Peyer's patch (tissue), 4 donors: ENCODE data around the gene SUPT16H.

Source experiments
- POLR2A ChIP-seq, 2 donors: fragments of 450-650 bp; IDR thresholded peaks; one replicate each; pipeline ENCODE4 v1.5.1; 2017; ENCODE audit warnings: antibody characterized with exemption in 2 of 2, mild to moderate bottlenecking in 2 of 2, moderate library complexity in 2 of 2
- TF ChIP-seq, protein P1 (sequence below), 6 experiments: fragments of 450-650 bp in 4 of 6; fragments of 200-600 bp in 2 of 6; sonication (generic) in 1 of 6; IDR thresholded peaks; one replicate each; pipeline ENCODE4 v1.5.1; 2017 to 2019; ENCODE audit warnings: antibody characterized with exemption in 6 of 6, mild to moderate bottlenecking in 3 of 6, moderate library complexity in 1 of 6

DNA sequence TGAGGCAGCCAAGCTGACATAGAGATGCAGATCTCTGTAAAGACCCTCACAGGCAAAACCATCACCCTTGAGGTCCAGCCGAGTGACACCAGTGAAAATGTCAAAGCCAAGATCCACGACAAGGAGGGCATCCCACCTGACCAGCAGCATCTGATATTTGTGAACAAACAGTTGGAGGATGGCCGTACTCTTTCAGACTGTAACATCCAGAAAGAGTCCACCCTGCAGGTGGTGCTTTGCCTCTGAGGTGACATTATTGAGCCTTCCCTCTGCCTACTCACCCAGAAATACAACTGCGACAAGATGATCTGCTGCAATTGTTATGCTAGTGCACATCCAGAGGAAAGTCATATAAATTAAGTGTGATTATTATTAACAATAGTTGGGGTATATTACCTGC, 15.1 kb upstream of the SUPT16H start:
- TF ChIP-seq, protein P1, sequence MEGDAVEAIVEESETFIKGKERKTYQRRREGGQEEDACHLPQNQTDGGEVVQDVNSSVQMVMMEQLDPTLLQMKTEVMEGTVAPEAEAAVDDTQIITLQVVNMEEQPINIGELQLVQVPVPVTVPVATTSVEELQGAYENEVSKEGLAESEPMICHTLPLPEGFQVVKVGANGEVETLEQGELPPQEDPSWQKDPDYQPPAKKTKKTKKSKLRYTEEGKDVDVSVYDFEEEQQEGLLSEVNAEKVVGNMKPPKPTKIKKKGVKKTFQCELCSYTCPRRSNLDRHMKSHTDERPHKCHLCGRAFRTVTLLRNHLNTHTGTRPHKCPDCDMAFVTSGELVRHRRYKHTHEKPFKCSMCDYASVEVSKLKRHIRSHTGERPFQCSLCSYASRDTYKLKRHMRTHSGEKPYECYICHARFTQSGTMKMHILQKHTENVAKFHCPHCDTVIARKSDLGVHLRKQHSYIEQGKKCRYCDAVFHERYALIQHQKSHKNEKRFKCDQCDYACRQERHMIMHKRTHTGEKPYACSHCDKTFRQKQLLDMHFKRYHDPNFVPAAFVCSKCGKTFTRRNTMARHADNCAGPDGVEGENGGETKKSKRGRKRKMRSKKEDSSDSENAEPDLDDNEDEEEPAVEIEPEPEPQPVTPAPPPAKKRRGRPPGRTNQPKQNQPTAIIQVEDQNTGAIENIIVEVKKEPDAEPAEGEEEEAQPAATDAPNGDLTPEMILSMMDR (IDR thresholded peaks at IDR 0.05), result no peak
- TF ChIP-seq POLR2A (IDR thresholded peaks at IDR 0.05), result no peak
